GM10248 (cell line): ENCODE data around the gene ZNF622.

Source experiments
- CTCF ChIA-PET: fragments of 300-600 bp; sonication (Branson Sonifier 250); formaldehyde crosslinking; extraction: SDS; loops from one replicate; lab custom pipeline; 2021; ENCODE audit warnings: antibody characterized with exemption; lab: Yijun Ruan, JAX
- POLR2A ChIA-PET: fragments of 350-650 bp; sonication (Branson Sonifier 250); formaldehyde crosslinking; extraction: SDS; loops from one replicate; lab custom pipeline; 2020; ENCODE audit warnings: antibody characterized with exemption; lab: Yijun Ruan, JAX
- DNase-seq: peaks from one replicate; pipeline ENCODE4 v3.0.0; 2012; ENCODE audit errors: extremely low spot score
- TF ChIP-seq, protein P1 (sequence below): IDR thresholded peaks from 2 replicates; pipeline ENCODE4 v1.5.1; 2012; ENCODE audit warnings: mild to moderate bottlenecking, low read depth; ENCODE audit errors: extremely low read depth, missing control alignments, control extremely low read depth

ZNF622 gene

DNA sequence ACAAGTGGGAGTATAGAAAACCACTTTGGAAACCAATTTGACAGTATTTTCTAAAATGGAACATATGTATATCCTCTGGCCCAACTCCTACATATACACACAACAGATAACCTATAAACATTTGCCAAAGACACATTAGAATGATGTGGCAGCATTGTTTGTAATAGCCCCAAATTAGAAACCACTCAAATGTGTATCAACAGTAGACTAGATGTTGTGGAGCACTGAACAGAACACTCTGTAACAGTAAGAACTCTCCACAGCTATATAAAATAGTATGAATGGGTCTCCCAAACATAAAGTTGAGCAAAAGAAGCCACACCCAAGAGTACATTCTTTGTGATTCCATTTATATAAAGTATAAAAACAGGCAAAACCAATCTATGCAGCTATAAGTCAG, 6.1 kb downstream of the ZNF622 start:
- ChIA-PET POLR2A (no interaction called here), CTCF (interaction anchor here (1.2 to 9.4 kb wide), 5 partner anchors 10 to 1354 kb away, joined by 3 to 91 read pairs (median 8); no protein-coding TSS in a partner anchor)

DNA sequence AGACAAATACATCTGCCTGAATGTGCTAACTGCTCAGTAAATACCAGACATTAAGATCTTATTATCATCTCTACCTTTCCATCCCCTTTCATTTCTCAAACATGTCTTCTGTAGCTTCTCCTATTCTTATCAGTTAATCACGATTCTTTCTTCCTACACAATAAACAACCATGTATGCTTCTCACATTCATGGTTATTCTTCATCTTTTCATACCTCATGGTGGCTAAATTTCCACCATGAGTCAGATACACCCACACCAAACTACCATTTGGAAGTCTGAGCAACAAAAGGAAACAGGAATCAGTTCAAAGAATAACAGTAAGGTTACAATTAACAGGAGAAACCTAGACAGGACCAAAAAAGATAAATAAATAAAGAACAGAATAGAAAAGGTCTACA, 7.7 kb downstream of the ZNF622 start:
- TF ChIP-seq, protein P1, sequence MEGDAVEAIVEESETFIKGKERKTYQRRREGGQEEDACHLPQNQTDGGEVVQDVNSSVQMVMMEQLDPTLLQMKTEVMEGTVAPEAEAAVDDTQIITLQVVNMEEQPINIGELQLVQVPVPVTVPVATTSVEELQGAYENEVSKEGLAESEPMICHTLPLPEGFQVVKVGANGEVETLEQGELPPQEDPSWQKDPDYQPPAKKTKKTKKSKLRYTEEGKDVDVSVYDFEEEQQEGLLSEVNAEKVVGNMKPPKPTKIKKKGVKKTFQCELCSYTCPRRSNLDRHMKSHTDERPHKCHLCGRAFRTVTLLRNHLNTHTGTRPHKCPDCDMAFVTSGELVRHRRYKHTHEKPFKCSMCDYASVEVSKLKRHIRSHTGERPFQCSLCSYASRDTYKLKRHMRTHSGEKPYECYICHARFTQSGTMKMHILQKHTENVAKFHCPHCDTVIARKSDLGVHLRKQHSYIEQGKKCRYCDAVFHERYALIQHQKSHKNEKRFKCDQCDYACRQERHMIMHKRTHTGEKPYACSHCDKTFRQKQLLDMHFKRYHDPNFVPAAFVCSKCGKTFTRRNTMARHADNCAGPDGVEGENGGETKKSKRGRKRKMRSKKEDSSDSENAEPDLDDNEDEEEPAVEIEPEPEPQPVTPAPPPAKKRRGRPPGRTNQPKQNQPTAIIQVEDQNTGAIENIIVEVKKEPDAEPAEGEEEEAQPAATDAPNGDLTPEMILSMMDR: no peak
- DNase-seq: no peak
- ChIA-PET POLR2A (interaction anchor here (0.7 kb wide), 1 partner anchor 98 kb away, joined by 5 read pairs; no protein-coding TSS in a partner anchor), CTCF (interaction anchor here (0.8 to 9.4 kb wide), 12 partner anchors 11 to 298 kb away, joined by 3 to 91 read pairs (median 6); no protein-coding TSS in a partner anchor)

More for the DNA sequence above, 6.1 kb downstream of the ZNF622 start:
- TF ChIP-seq, protein P1: no peak
- no peak for DNase-seq

DNA sequence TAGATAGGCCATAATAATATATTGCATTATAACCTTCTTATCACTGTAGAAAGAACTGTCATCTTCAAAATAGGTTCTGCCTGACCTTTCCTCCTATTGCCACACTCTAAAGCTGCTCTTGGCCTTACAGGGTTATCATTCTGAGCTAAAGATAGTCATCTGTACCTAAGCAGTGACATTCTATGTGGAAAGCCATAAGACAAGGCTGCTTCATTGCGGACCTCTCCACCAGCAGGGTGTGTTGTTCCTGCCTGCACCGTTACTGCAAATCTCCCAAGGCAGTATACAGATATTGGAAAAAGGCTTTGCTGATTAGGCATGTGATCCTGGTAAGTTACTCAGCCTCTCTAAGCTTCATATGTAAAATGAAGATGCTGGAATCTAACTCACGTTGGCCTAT, 8.1 kb downstream of the ZNF622 start:
- POLR2A ChIA-PET: no interaction called here
- DNase-seq: no peak
- CTCF ChIA-PET: interaction anchor here (0.6 to 9.4 kb wide), 11 partner anchors 11 to 297 kb away, joined by 3 to 91 read pairs (median 5); no protein-coding TSS in a partner anchor
- TF ChIP-seq, protein P1: no peak

DNA sequence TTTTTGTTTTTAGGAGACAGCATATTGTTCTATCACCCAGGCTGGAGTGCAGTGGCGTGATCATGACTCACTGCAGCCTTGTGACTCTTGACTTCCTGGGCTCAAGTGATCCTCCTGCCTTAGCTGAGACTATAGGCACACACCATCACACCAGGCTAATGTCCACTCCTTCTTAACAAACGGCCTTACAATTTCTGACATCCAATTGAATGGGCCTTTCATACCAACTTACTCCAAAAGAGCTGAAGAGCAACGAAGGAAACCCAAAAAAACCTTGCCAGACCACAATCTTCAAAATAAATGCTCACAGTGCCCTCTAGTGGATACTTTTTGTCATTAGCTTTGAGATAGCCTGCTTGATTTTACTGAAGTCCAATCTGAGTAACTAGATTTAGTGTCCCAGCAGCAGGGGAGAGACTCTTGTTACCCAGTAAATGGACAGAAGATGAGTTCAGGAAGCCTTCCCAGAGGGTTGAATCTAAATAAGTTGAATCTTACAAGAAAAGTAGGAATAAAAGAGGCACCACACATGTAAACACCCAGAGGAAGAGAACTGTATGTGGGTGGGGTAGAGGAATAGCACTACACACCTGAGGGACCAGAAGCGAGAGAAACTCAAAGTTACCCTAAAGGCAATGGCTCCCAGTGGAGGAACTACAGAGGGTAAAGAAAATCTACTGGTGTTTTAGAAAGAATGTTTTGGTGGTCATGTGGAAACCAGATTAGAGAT, 9.3 kb downstream of the ZNF622 start:
- TF ChIP-seq, protein P1: peak; percentile 43
- ChIA-PET CTCF (interaction anchor here (0.8 to 9.4 kb wide), 28 partner anchors 8 to 1350 kb away, joined by 3 to 91 read pairs (median 5); no protein-coding TSS in a partner anchor), POLR2A (no interaction called here)
- DNase-seq: peak; percentile 40

DNA sequence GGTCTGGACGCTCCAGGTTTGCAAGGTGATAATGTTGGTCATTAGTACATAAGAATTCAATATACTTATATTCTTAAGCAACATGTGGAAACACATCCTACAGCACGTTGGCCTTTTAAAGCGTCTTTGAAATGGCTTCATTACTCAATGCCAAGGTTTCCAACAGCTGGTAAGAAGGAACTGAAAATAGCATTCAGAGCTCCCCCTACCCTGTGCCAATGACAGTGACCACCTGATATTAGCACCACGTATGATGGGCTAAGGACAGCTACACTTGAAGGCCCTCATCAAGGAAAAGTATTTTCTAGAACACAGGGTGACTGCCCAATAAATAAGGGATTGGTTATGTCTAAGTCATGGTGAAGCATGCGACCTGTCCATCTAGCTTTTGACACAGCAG, 9.9 kb downstream of the ZNF622 start:
- CTCF ChIA-PET: interaction anchor here (0.7 to 9.4 kb wide), 27 partner anchors 9 to 1350 kb away, joined by 3 to 91 read pairs (median 5); no protein-coding TSS in a partner anchor
- TF ChIP-seq, protein P1: no peak
- no peak for DNase-seq
- POLR2A ChIA-PET: no interaction called here

DNA sequence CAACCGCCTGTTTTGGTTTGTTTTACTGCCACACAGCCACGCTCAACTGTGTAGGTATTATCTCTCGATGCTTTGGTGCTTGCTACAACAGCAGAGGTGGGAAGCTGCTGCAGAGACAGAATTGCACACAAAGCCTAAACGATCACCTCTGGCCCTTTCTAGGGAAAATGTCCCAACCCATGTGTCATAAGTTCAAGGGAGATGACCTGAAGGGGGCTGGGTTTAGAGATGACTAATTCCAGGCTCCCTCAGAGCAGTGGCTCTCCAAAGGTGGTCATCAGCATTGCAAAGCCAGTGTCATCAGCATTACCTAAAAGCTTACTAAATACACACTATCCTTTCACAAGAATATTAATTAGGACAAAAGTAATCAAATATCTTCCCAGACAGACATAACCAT, 10.9 kb downstream of the ZNF622 start:
- CTCF ChIA-PET: interaction anchor here (1.1 to 9.4 kb wide), 12 partner anchors 8 to 295 kb away, joined by 3 to 91 read pairs (median 10); no protein-coding TSS in a partner anchor
- POLR2A ChIA-PET: no interaction called here
- no peak for DNase-seq
- TF ChIP-seq, protein P1: no peak
